Mesenchymal stem cell (in vitro differentiated cells and primary cell): ENCODE measurements around the gene LRP4.

Experiments used
- DNase-seq: peaks from one replicate; pipeline ENCODE4 v3.0.0-alpha.2; 2013
- H2AFZ ChIP-seq: one replicate; pipeline ENCODE4 v1.6.1; 2013; ENCODE audit warnings: low read depth, mild to moderate bottlenecking, control low read depth, inconsistent platforms, low read length, moderate library complexity
- H2AK5ac ChIP-seq: 2 replicates; pipeline ENCODE4 v1.6.1; 2013; ENCODE audit warnings: low read length, moderate library complexity, mild to moderate bottlenecking, inconsistent platforms; ENCODE audit not compliant: severe bottlenecking
- H2BK120ac ChIP-seq: one replicate; pipeline ENCODE4 v1.6.1; 2013; ENCODE audit warnings: low read depth, mild to moderate bottlenecking, inconsistent platforms, low read length, moderate library complexity
- H2BK12ac ChIP-seq, 2 experiments: one replicate each; pipeline ENCODE4 v1.6.1; 2013; ENCODE audit warnings: inconsistent platforms in 2 of 2, low read length in 2 of 2, mild to moderate bottlenecking in 2 of 2, moderate library complexity in 2 of 2, control low read depth in 1 of 2
- H2BK15ac ChIP-seq: one replicate; pipeline ENCODE4 v1.6.1; 2013; ENCODE audit warnings: mild to moderate bottlenecking, low read depth, inconsistent platforms; ENCODE audit not compliant: poor library complexity, severe bottlenecking
- H2BK5ac ChIP-seq: 2 replicates; pipeline ENCODE4 v1.6.1; 2013; ENCODE audit warnings: low read depth, mild to moderate bottlenecking, low read length, control low read depth, inconsistent platforms; ENCODE audit not compliant: poor library complexity, severe bottlenecking
- H3K14ac ChIP-seq, 2 experiments: one replicate each; pipeline ENCODE4 v1.6.1; 2013; ENCODE audit warnings: inconsistent platforms in 2 of 2, low read length in 2 of 2, control low read depth in 1 of 2, mild to moderate bottlenecking in 1 of 2, moderate library complexity in 1 of 2
- H3K18ac ChIP-seq, 2 experiments: one replicate each; pipeline ENCODE4 v1.6.1; 2013; ENCODE audit warnings: inconsistent platforms in 2 of 2, low read length in 2 of 2, control low read depth in 1 of 2, low read depth in 1 of 2, mild to moderate bottlenecking in 1 of 2
- H3K23ac ChIP-seq, 2 experiments: one replicate each; pipeline ENCODE4 v1.6.1; 2013; ENCODE audit warnings: inconsistent platforms in 2 of 2, low read length in 2 of 2, mild to moderate bottlenecking in 2 of 2, moderate library complexity in 2 of 2, control low read depth in 1 of 2
- H3K27ac ChIP-seq: 2 replicates; pipeline ENCODE4 v1.5.1; 2013; ENCODE audit warnings: mild to moderate bottlenecking, moderate library complexity, low read length, control low read depth, inconsistent platforms; ENCODE audit not compliant: poor library complexity, severe bottlenecking
- H3K27me3 ChIP-seq, 2 experiments: 2 replicates each; pipeline versions ENCODE4 v1.6.1 to v1.7.0; 2013; ENCODE audit warnings: low read length in 2 of 2, mild to moderate bottlenecking in 2 of 2, moderate library complexity in 2 of 2, control low read depth in 1 of 2, inconsistent platforms in 1 of 2; ENCODE audit not compliant: control insufficient read depth in 1 of 2, insufficient read depth in 1 of 2
- H3K36me3 ChIP-seq, 2 experiments: 2 replicates each; pipeline versions ENCODE4 v1.6.1 to v1.7.0; 2013; ENCODE audit warnings: low read length in 2 of 2, control low read depth in 1 of 2, inconsistent platforms in 1 of 2, low read depth in 1 of 2, mild to moderate bottlenecking in 1 of 2; ENCODE audit not compliant: insufficient read depth in 2 of 2, control insufficient read depth in 1 of 2
- H3K4ac ChIP-seq, 2 experiments: one replicate each; pipeline ENCODE4 v1.6.1; 2013; ENCODE audit warnings: inconsistent platforms in 2 of 2, low read length in 2 of 2, mild to moderate bottlenecking in 2 of 2, moderate library complexity in 2 of 2, control low read depth in 1 of 2, low read depth in 1 of 2
- H3K4me1 ChIP-seq: 2 replicates; pipeline ENCODE4 v1.6.1; 2013; ENCODE audit warnings: low read depth, low read length, control low read depth; ENCODE audit not compliant: control insufficient read depth, insufficient read depth
- H3K4me2 ChIP-seq: 2 replicates; pipeline ENCODE4 v1.6.1; 2013; ENCODE audit warnings: low read length, mild to moderate bottlenecking, inconsistent platforms; ENCODE audit not compliant: poor library complexity, severe bottlenecking
- H3K4me3 ChIP-seq, 2 experiments: 2 replicates each; pipeline versions ENCODE4 v1.5.1 to v1.7.0; 2013; ENCODE audit warnings: low read length in 2 of 2, mild to moderate bottlenecking in 2 of 2, control low read depth in 1 of 2, low read depth in 1 of 2; ENCODE audit not compliant: insufficient read depth in 1 of 2
- H3K79me1 ChIP-seq: replicated peaks from 2 replicates; pipeline ENCODE4 v1.6.1; 2013; ENCODE audit warnings: mild to moderate bottlenecking, control low read depth, low read length, inconsistent platforms; ENCODE audit not compliant: poor library complexity, severe bottlenecking
- H3K9ac ChIP-seq: 2 replicates; pipeline ENCODE4 v1.7.0; 2013; ENCODE audit warnings: mild to moderate bottlenecking, low read length, moderate library complexity
- H3K9me3 ChIP-seq: 2 replicates; pipeline ENCODE4 v1.7.0; 2013; ENCODE audit warnings: mild to moderate bottlenecking, low read length; ENCODE audit not compliant: control insufficient read depth
- H4K8ac ChIP-seq: one replicate; pipeline ENCODE4 v1.6.1; 2013; ENCODE audit warnings: inconsistent platforms, mild to moderate bottlenecking, low read length, moderate library complexity
- H4K91ac ChIP-seq: one replicate; pipeline ENCODE4 v1.6.1; 2013; ENCODE audit warnings: mild to moderate bottlenecking, low read length, inconsistent platforms
- WGBS: methylation state at CpG from one replicate; pipeline ENCODE4 v1.1.7; 2013; ENCODE audit warnings: mixed read lengths; 5-methylcytosine and 5-hydroxymethylcytosine counted together

Gene LRP4

DNA sequence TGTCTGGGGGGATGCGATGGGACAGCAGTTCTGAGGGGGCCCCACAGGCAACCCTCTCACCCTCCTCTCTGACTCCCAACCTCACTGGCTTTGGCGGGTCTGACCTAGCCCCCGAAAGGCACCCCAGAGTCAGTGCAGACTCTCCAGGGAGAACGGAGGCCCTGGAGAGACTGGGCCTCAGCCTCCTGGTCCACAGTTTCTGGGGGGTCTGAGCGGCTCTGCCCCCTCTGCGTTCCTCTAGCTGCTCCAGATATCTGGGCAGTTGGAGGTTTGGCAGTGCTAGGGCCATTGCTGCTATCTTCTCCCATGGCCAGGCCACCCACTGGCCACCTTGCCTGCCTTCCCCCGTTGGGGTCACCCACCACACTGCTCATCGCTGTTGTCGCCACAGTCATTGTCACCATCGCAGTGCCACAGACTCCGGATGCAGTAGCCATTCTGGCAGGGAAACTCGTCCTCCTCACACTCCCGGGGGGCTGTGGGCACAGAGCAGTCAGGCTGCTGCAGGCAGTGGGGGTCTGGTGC is 18.8 kb downstream of the LRP4 start:
- H3K9me3 ChIP-seq, result no peaks in the 10 kb centered on the region
- H3K4ac ChIP-seq, result no peak overlapping the region
- no peak overlapping the region for H3K9ac ChIP-seq
- peaks cover 6% of the 10 kb centered on the region for H3K4me1 ChIP-seq
- no peak overlapping the region for H3K27ac ChIP-seq
- no peak overlapping the region for H2BK120ac ChIP-seq
- peaks cover 13 to 38% of the 10 kb centered on the region in 2 experiments for H3K36me3 ChIP-seq
- H3K4me2 ChIP-seq, result no peak overlapping the region
- H3K18ac ChIP-seq, result no peak overlapping the region
- no peak overlapping the region for H2AK5ac ChIP-seq
- no peak for DNase-seq
- no peaks in the 10 kb centered on the region for H3K27me3 ChIP-seq
- no peak overlapping the region for H4K91ac ChIP-seq
- H2BK12ac ChIP-seq, result no peak overlapping the region
- no peak overlapping the region for H2BK15ac ChIP-seq
- H3K79me1 ChIP-seq, result peaks cover 6% of the 10 kb centered on the region
- H2AFZ ChIP-seq, result no peak overlapping the region
- H3K23ac ChIP-seq, result no peak overlapping the region
- WGBS, result 93% methylated on average over 13 of the region's 13 CpGs
- H2BK5ac ChIP-seq, result no peak overlapping the region
- H3K4me3 ChIP-seq, result no peak overlapping the region
- no peak overlapping the region for H4K8ac ChIP-seq
- no peak overlapping the region for H3K14ac ChIP-seq

DNA sequence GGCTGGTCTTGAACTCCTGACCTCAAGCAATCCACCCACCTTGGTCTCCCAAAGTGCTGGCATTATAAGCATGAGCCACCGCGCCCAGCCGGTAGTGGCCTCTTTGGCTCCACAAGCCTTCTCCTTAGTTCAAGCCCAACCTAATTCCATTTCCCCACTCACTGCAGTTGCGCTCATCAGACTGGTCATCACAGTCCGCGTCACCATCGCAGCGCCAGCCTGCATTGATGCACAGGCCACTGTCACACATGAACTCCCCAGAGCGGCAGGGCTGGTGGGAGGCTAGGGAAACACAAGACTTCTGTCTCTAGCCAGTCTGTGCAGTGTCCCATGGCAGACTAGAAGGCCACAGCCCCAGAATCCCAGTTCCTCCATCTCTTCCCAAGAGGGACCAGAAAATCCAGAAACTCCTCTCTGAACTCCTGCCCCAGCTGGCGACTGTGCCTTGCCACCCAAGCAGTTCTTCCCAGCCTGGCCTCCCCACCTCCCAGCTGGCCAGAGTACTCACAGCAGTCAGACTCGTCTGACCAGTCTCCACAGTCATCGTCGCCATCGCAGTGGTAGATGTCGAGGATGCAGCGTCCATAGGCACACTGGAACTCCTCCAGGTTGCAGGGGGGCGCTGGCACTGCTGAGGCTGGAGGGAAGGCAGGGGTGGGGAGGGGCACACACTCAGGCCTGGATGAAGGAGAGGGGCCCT is 19.8 kb downstream of the LRP4 start:
- no peak overlapping the region for H2BK15ac ChIP-seq
- no peak overlapping the region for H3K4ac ChIP-seq
- H2AFZ ChIP-seq, result no peak overlapping the region
- DNase-seq, result no peak
- no peak overlapping the region for H3K18ac ChIP-seq
- H3K4me1 ChIP-seq, result peaks cover 2% of the 10 kb centered on the region
- no peak overlapping the region for H3K27ac ChIP-seq
- no peak overlapping the region for H2AK5ac ChIP-seq
- no peak overlapping the region for H2BK120ac ChIP-seq
- H4K8ac ChIP-seq, result no peak overlapping the region
- H2BK12ac ChIP-seq, result no peak overlapping the region
- H2BK5ac ChIP-seq, result no peak overlapping the region
- H3K4me2 ChIP-seq, result no peak overlapping the region
- WGBS, result 96% methylated on average over 17 of the region's 17 CpGs
- no peak overlapping the region for H3K9ac ChIP-seq
- no peaks in the 10 kb centered on the region for H3K27me3 ChIP-seq
- no peaks in the 10 kb centered on the region for H3K9me3 ChIP-seq
- no peak overlapping the region for H3K14ac ChIP-seq
- peaks cover 18 to 42% of the 10 kb centered on the region in 2 experiments for H3K36me3 ChIP-seq
- H3K4me3 ChIP-seq, result no peak overlapping the region
- no peak overlapping the region for H3K23ac ChIP-seq
- peaks cover 3% of the 10 kb centered on the region for H3K79me1 ChIP-seq
- H4K91ac ChIP-seq, result no peak overlapping the region

DNA sequence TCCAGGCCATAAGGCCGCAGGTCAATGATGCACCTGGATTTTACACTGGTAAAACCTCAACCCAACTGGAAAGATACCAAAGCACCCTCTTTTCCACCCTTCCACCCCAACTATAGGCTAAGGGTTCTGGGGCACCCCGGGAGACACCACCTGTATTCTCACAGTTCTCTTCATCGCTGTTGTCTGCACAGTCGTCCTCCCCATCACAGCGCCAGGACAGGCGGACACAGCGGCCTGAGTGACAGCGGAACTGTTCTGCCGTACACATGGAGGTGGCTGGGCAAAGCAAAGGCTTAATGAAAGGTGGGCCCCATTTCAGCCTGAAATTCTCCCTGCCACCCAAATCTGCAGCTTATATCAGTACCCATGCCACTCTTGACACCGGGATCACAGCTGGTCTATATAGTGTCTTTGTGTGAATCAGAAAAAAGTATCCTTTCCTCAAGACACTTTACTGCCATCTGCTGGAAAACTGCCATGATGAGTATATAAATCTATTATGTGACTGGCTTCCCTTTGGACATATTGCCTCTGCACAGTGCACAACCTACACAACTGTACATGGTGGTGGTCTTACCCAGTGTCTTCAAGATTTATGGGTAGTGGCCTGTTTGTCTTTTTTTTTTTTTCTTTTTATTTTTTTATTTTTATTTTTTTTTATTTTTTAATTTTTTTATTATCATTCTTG is 21.5 kb downstream of the LRP4 start:
- Histone ChIP-seq H3K9me3 (no peaks in the 10 kb centered on the region), H2BK120ac (no peak overlapping the region), H3K14ac (no peak overlapping the region), H2AK5ac (no peak overlapping the region), H2BK15ac (no peak overlapping the region), H3K9ac (no peak overlapping the region), H2AFZ (no peak overlapping the region), H3K79me1 (no peaks in the 10 kb centered on the region), H3K18ac (no peak overlapping the region), H3K23ac (no peak overlapping the region), H4K8ac (no peak overlapping the region), H3K36me3 (peaks cover 18 to 47% of the 10 kb centered on the region in 2 experiments), H3K4me2 (no peak overlapping the region), H2BK12ac (no peak overlapping the region), H3K27ac (no peak overlapping the region), H2BK5ac (no peak overlapping the region), H3K4ac (no peak overlapping the region), H4K91ac (no peak overlapping the region), H3K4me1 (peaks cover 2% of the 10 kb centered on the region), H3K4me3 (no peak overlapping the region), H3K27me3 (no peaks in the 10 kb centered on the region)
- 94% methylated on average over 9 of the region's 10 CpGs for WGBS
- peak; percentile 68 for DNase-seq

DNA sequence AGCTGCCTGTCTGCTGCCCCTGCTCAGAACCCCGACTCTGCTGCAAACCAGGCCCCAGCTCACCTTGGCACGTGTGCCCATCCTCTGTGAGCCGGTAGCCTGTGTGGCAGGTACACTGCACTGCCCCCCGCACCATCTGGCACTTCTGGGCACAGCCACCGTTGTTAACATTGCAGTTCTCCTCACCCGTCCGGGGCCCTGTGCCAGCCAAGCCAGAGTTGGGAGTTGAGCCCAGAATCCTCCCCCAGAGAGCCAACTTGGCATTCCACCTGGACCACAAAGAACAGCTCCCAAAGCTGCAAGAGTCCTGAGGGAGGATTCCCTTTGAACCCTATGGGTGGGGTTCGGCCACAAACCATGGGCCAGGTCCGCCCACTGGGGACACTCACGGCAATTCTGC is 22.5 kb downstream of the LRP4 start:
- WGBS, result 96% methylated on average over 10 of the region's 10 CpGs
- Histone ChIP-seq H3K4me2 (no peak overlapping the region), H3K4me1 (peaks cover 2% of the 10 kb centered on the region)

More for the DNA sequence above, 22.5 kb downstream of the LRP4 start:
- H3K18ac ChIP-seq, result peak overlapping the region in 1 of 2 experiments; percentile 1
- H4K91ac ChIP-seq, result no peak overlapping the region
- no peak overlapping the region for H3K4me3 ChIP-seq
- no peak overlapping the region for H2AK5ac ChIP-seq
- no peaks in the 10 kb centered on the region for H3K9me3 ChIP-seq
- DNase-seq, result no peak
- no peak overlapping the region for H2BK15ac ChIP-seq
- no peak overlapping the region for H2BK5ac ChIP-seq
- H3K23ac ChIP-seq, result no peak overlapping the region
- no peak overlapping the region for H3K27ac ChIP-seq
- H2BK12ac ChIP-seq, result no peak overlapping the region
- no peak overlapping the region for H3K4ac ChIP-seq
- no peaks in the 10 kb centered on the region for H3K27me3 ChIP-seq
- H3K79me1 ChIP-seq, result no peaks in the 10 kb centered on the region
- H3K9ac ChIP-seq, result no peak overlapping the region
- no peak overlapping the region for H3K14ac ChIP-seq
- H2BK120ac ChIP-seq, result no peak overlapping the region
- H3K36me3 ChIP-seq, result peaks cover 18 to 48% of the 10 kb centered on the region in 2 experiments
- H2AFZ ChIP-seq, result no peak overlapping the region
- H4K8ac ChIP-seq, result no peak overlapping the region
